PC-9 (cell line): ENCODE measurements around the gene RGR.

Experiments used
- EZH2 ChIP-seq: fragments of 200-600 bp; sonication (generic); IDR thresholded peaks from 2 replicates; pipeline ENCODE4 v1.8.0; 2017; ENCODE audit warnings: antibody characterized with exemption, low read depth
- TF ChIP-seq, protein P1 (sequence below): fragments of 200-600 bp; sonication (generic); conservative IDR thresholded peaks from 2 replicates; pipeline ENCODE4 v1.6.1; 2017; ENCODE audit warnings: mixed run types, antibody characterized with exemption, mild to moderate bottlenecking, moderate library complexity

- TF ChIP-seq, protein P1, sequence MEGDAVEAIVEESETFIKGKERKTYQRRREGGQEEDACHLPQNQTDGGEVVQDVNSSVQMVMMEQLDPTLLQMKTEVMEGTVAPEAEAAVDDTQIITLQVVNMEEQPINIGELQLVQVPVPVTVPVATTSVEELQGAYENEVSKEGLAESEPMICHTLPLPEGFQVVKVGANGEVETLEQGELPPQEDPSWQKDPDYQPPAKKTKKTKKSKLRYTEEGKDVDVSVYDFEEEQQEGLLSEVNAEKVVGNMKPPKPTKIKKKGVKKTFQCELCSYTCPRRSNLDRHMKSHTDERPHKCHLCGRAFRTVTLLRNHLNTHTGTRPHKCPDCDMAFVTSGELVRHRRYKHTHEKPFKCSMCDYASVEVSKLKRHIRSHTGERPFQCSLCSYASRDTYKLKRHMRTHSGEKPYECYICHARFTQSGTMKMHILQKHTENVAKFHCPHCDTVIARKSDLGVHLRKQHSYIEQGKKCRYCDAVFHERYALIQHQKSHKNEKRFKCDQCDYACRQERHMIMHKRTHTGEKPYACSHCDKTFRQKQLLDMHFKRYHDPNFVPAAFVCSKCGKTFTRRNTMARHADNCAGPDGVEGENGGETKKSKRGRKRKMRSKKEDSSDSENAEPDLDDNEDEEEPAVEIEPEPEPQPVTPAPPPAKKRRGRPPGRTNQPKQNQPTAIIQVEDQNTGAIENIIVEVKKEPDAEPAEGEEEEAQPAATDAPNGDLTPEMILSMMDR = no peak
- TF ChIP-seq EZH2 = no peak
These were observed 28.0 kb upstream of the RGR start for GRCh38 chr10:84216834-84217233.
